GM21619 (cell line): Measurements from ENCODE around the gene DOCK1.

Source experiments
- ATAC-seq: cut with Tn5 transposase; IDR thresholded peaks from one replicate; pipeline ENCODE4 v1.9.1; 2021; ENCODE audit not compliant: unreplicated experiment

The DOCK1 gene

GRCh38 chr10:127492607-127493250 is 587.5 kb downstream of the DOCK1 start:
- no peak for ATAC-seq

GRCh38 chr10:127496035-127496434 is 590.8 kb downstream of the DOCK1 start:
- no peak for ATAC-seq

- no peak for ATAC-seq
These were observed 592.5 kb downstream of the DOCK1 start for GRCh38 chr10:127497685-127498084.

- no peak for ATAC-seq
These were observed 592.9 kb downstream of the DOCK1 start for GRCh38 chr10:127498087-127498486.

GRCh38 chr10:127500127-127500526 is 594.9 kb downstream of the DOCK1 start:
- no peak for ATAC-seq
